Neuronal stem cell (in vitro differentiated cells): ENCODE measurements around the gene ACTR8.

Source experiments
- DNase-seq: peaks from one replicate; pipeline ENCODE4 v3.0.0-alpha.2; 2013; ENCODE audit warnings: low spot score
- H2AFZ ChIP-seq: one replicate; pipeline ENCODE4 v1.6.1; 2013; ENCODE audit warnings: mild to moderate bottlenecking, low read length, inconsistent platforms
- H2AK5ac ChIP-seq: 2 replicates; pipeline ENCODE4 v1.6.1; 2013; ENCODE audit warnings: low read depth, mild to moderate bottlenecking, inconsistent platforms, low read length, moderate library complexity, mixed read lengths
- H2BK120ac ChIP-seq: 2 replicates; pipeline ENCODE4 v1.6.1; 2013; ENCODE audit warnings: low read depth, mild to moderate bottlenecking, inconsistent platforms, low read length, moderate library complexity, mixed read lengths
- H2BK12ac ChIP-seq: one replicate; pipeline ENCODE4 v1.6.1; 2013; ENCODE audit warnings: low read length, inconsistent platforms
- H2BK15ac ChIP-seq: 2 replicates; pipeline ENCODE4 v1.6.1; 2013; ENCODE audit warnings: mild to moderate bottlenecking, low read length, inconsistent platforms, mixed read lengths
- H2BK5ac ChIP-seq: one replicate; pipeline ENCODE4 v1.6.1; 2013; ENCODE audit warnings: inconsistent platforms, mild to moderate bottlenecking, low read length, moderate library complexity
- H3K14ac ChIP-seq: one replicate; pipeline ENCODE4 v1.6.1; 2013; ENCODE audit warnings: low read length, inconsistent platforms
- H3K18ac ChIP-seq: 2 replicates; pipeline ENCODE4 v1.6.1; 2013; ENCODE audit warnings: low read length, inconsistent platforms
- H3K23ac ChIP-seq: 2 replicates; pipeline ENCODE4 v1.6.1; 2013; ENCODE audit warnings: low read depth, mild to moderate bottlenecking, mixed read lengths, low read length, inconsistent platforms; ENCODE audit not compliant: poor library complexity
- H3K27ac ChIP-seq: replicated peaks from 3 replicates; pipeline ENCODE4 v1.5.1; 2013; ENCODE audit warnings: low read length, inconsistent platforms
- H3K27me3 ChIP-seq, 3 experiments: 2 replicates each; pipeline ENCODE4 v1.6.1; 2013; ENCODE audit warnings: low read length in 3 of 3, mild to moderate bottlenecking in 2 of 3, inconsistent platforms in 1 of 3, low read depth in 1 of 3, mixed read lengths in 1 of 3, moderate library complexity in 1 of 3; ENCODE audit not compliant: control insufficient read depth in 3 of 3, insufficient read depth in 3 of 3
- H3K36me3 ChIP-seq, 2 donors: replicated peaks in 1 of 2; 2 replicates each; pipeline ENCODE4 v1.6.1; 2013; ENCODE audit warnings: low read length in 2 of 2; ENCODE audit not compliant: control insufficient read depth in 2 of 2, insufficient read depth in 2 of 2
- H3K4ac ChIP-seq: 2 replicates; pipeline ENCODE4 v1.6.1; 2013; ENCODE audit warnings: inconsistent platforms, mild to moderate bottlenecking, low read length, moderate library complexity
- H3K4me1 ChIP-seq, 2 donors: 1 replicate in 1 of 2; 2 replicates in 1 of 2; pipeline ENCODE4 v1.6.1; 2013; ENCODE audit warnings: low read length in 2 of 2, low read depth in 1 of 2; ENCODE audit not compliant: control insufficient read depth in 2 of 2, insufficient read depth in 1 of 2
- H3K4me2 ChIP-seq: one replicate; pipeline ENCODE4 v1.6.1; 2013; ENCODE audit warnings: mild to moderate bottlenecking, low read length, inconsistent platforms; ENCODE audit not compliant: insufficient read depth, poor library complexity, severe bottlenecking
- H3K4me3 ChIP-seq, 2 donors: 2 replicates each; pipeline ENCODE4 v1.5.1; 2013; ENCODE audit warnings: low read length in 2 of 2, mild to moderate bottlenecking in 2 of 2, inconsistent platforms in 1 of 2, moderate library complexity in 1 of 2
- H3K79me1 ChIP-seq: one replicate; pipeline ENCODE4 v1.6.1; 2013; ENCODE audit warnings: low read depth, mild to moderate bottlenecking, inconsistent platforms, low read length, moderate library complexity
- H3K9ac ChIP-seq: one replicate; pipeline ENCODE4 v1.6.1; 2013; ENCODE audit warnings: mild to moderate bottlenecking, low read depth, low read length, inconsistent platforms; ENCODE audit not compliant: poor library complexity
- H3K9me3 ChIP-seq, 2 donors: replicated peaks in 1 of 2; 2 replicates each; pipeline versions ENCODE3 to v1.6.1; 2013; ENCODE audit warnings: low read length in 2 of 2, mild to moderate bottlenecking in 2 of 2, inconsistent platforms in 1 of 2, low read depth in 1 of 2, mixed read lengths in 1 of 2, moderate library complexity in 1 of 2; ENCODE audit not compliant: control insufficient read depth in 2 of 2, insufficient read depth in 1 of 2
- H4K8ac ChIP-seq: one replicate; pipeline ENCODE4 v1.6.1; 2013; ENCODE audit warnings: low read depth, mild to moderate bottlenecking, inconsistent platforms, low read length, moderate library complexity
- H4K91ac ChIP-seq: one replicate; pipeline ENCODE4 v1.6.1; 2013; ENCODE audit warnings: low read length, low read depth, mild to moderate bottlenecking, inconsistent platforms; ENCODE audit not compliant: poor library complexity
- WGBS, 2 donors: extraction: QIAGEN DNeasy Blood & Tissue Kit; methylation state at CpG; one replicate each; pipeline ENCODE4 v1.1.7; 2013; ENCODE audit warnings: missing lambda C conversion rate in 2 of 2, mixed read lengths in 1 of 2; ENCODE audit not compliant: insufficient read length in 2 of 2, insufficient replicate concordance in 1 of 2; ENCODE audit errors: extremely low coverage in 2 of 2; 5-methylcytosine and 5-hydroxymethylcytosine counted together

The ACTR8 gene

GRCh38 chr3:53856964-53857363 is 25.0 kb downstream of the ACTR8 start:
- no peak overlapping the region for H3K23ac ChIP-seq

GRCh38 chr3:53850895-53851294 is 31.1 kb downstream of the ACTR8 start:
- Histone ChIP-seq H2AFZ (no peak overlapping the region), H3K79me1 (no peaks in the 10 kb centered on the region), H3K4me2 (no peak overlapping the region), H2BK5ac (no peak overlapping the region), H2BK12ac (no peak overlapping the region), H3K14ac (no peak overlapping the region), H2BK120ac (no peak overlapping the region), H3K23ac (no peak overlapping the region), H3K4me1 (peaks cover 4% of the 10 kb centered on the region in 2 donors), H3K9me3 (peaks cover 2 to 5% of the 10 kb centered on the region in 2 donors), H3K4me3 (no peak overlapping the region), H3K27me3 (peaks cover 0 to 9% (median 7%) of the 10 kb centered on the region in 3 experiments), H2AK5ac (no peak overlapping the region), H3K18ac (no peak overlapping the region), H3K9ac (no peak overlapping the region), H4K8ac (no peak overlapping the region), H3K27ac (no peak overlapping the region), H3K36me3 (peaks cover 0 to 12% of the 10 kb centered on the region in 2 donors), H2BK15ac (no peak overlapping the region), H4K91ac (no peak overlapping the region), H3K4ac (no peak overlapping the region)
- no peak for DNase-seq
- WGBS, 2 donors, result no CpG with 5 or more reads among the region's 5 CpGs

More at GRCh38 chr3:53856964-53857363, 25.0 kb downstream of the ACTR8 start:
- Histone ChIP-seq H3K4ac (no peak overlapping the region), H3K4me3 (no peak overlapping the region), H3K4me1 (no peaks in the 10 kb centered on the region), H3K14ac (no peak overlapping the region), H2AK5ac (no peak overlapping the region), H3K18ac (no peak overlapping the region), H3K36me3 (peaks cover 3 to 60% of the 10 kb centered on the region in 2 donors), H4K91ac (no peak overlapping the region), H3K4me2 (no peak overlapping the region), H3K9me3 (no peaks in the 10 kb centered on the region), H3K27me3 (no peaks in the 10 kb centered on the region), H2AFZ (no peak overlapping the region), H4K8ac (no peak overlapping the region), H3K27ac (no peak overlapping the region), H2BK120ac (no peak overlapping the region), H2BK5ac (no peak overlapping the region), H2BK15ac (no peak overlapping the region), H3K79me1 (no peaks in the 10 kb centered on the region), H2BK12ac (no peak overlapping the region), H3K9ac (no peak overlapping the region)
- WGBS, 2 donors, result no CpG with 5 or more reads among the region's 7 CpGs
- no peak for DNase-seq

- H3K27ac ChIP-seq, result no peak overlapping the region
- no peak overlapping the region for H2AK5ac ChIP-seq
- H3K23ac ChIP-seq, result no peak overlapping the region
- no peaks in the 10 kb centered on the region for H3K79me1 ChIP-seq
- H4K8ac ChIP-seq, result no peak overlapping the region
- no peak overlapping the region for H4K91ac ChIP-seq
- H3K4me2 ChIP-seq, result no peak overlapping the region
- H3K36me3 ChIP-seq, result peaks cover 0 to 12% of the 10 kb centered on the region in 2 donors
- no peak for DNase-seq
- H3K4me1 ChIP-seq, result peaks cover 4 to 8% of the 10 kb centered on the region in 2 donors
- no peak overlapping the region for H3K9ac ChIP-seq
- H3K27me3 ChIP-seq, result peaks cover 0 to 9% (median 7%) of the 10 kb centered on the region in 3 experiments
- H2BK120ac ChIP-seq, result no peak overlapping the region
- no peak overlapping the region for H2AFZ ChIP-seq
- no CpG with 5 or more reads among the region's 7 CpGs for WGBS, 2 donors
- H2BK5ac ChIP-seq, result no peak overlapping the region
- H3K18ac ChIP-seq, result no peak overlapping the region
- no peak overlapping the region for H2BK15ac ChIP-seq
- H3K4me3 ChIP-seq, result no peak overlapping the region
- H3K9me3 ChIP-seq, result peaks cover 2 to 5% of the 10 kb centered on the region in 2 donors
- H3K14ac ChIP-seq, result no peak overlapping the region
- no peak overlapping the region for H2BK12ac ChIP-seq
- no peak overlapping the region for H3K4ac ChIP-seq
These were observed 32.0 kb downstream of the ACTR8 start for GRCh38 chr3:53849916-53850315.

GRCh38 chr3:53846851-53847155 is 35.1 kb downstream of the ACTR8 start:
- Histone ChIP-seq H3K36me3 (no peaks in the 10 kb centered on the region), H3K9me3 (peaks cover 2 to 5% of the 10 kb centered on the region in 2 donors), H3K4ac (no peak overlapping the region), H2AK5ac (no peak overlapping the region), H2BK12ac (no peak overlapping the region), H4K8ac (no peak overlapping the region), H3K27ac (no peak overlapping the region), H3K4me3 (peak overlapping the region; percentile 74 to 88), H2AFZ (peak overlapping the region; percentile 100), H3K18ac (peak overlapping the region; percentile 96), H3K14ac (peak overlapping the region; percentile 84), H3K9ac (peak overlapping the region; percentile 78), H3K23ac (peak overlapping the region; percentile 80), H3K27me3 (peaks cover 0 to 9% (median 7%) of the 10 kb centered on the region in 3 experiments), H2BK5ac (no peak overlapping the region), H3K79me1 (no peaks in the 10 kb centered on the region), H2BK120ac (no peak overlapping the region), H3K4me2 (peak overlapping the region; percentile 85), H3K4me1 (peaks cover 4 to 18% of the 10 kb centered on the region in 2 donors), H4K91ac (no peak overlapping the region), H2BK15ac (no peak overlapping the region)
- no CpG with 5 or more reads among the region's 10 CpGs for WGBS, 2 donors
- no peak for DNase-seq
